Measurements from ENCODE around the gene COL26A1.

DNA sequence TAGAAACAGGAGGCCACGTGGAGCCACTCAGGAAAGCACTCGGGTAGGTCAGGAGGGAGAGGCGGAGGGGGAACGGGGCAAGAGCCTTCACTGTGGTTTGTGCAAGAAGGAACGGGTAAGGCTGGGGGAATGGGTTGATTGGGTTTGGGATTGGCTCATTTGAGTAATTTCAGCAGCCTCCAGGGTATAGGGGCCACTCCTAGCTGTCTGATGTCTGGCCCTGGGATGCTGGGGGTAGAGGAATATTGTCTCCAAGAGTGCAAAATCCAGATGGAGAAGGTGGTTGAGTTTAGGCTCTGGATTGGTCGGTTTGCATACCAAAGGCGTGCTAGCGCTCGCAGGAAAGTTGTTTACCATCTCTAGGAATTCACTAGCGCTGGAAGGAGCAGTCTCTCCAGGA, 219.2 kb downstream of the COL26A1 start:
- TF ChIP-seq, protein P1, sequence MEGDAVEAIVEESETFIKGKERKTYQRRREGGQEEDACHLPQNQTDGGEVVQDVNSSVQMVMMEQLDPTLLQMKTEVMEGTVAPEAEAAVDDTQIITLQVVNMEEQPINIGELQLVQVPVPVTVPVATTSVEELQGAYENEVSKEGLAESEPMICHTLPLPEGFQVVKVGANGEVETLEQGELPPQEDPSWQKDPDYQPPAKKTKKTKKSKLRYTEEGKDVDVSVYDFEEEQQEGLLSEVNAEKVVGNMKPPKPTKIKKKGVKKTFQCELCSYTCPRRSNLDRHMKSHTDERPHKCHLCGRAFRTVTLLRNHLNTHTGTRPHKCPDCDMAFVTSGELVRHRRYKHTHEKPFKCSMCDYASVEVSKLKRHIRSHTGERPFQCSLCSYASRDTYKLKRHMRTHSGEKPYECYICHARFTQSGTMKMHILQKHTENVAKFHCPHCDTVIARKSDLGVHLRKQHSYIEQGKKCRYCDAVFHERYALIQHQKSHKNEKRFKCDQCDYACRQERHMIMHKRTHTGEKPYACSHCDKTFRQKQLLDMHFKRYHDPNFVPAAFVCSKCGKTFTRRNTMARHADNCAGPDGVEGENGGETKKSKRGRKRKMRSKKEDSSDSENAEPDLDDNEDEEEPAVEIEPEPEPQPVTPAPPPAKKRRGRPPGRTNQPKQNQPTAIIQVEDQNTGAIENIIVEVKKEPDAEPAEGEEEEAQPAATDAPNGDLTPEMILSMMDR (IDR thresholded peaks at IDR 0.05), result no peak
- TF ChIP-seq ZFX (IDR thresholded peaks at IDR 0.05; ENCODE audit: borderline replicate concordance), result no peak
